C4-2B (cell line): Measurements from ENCODE around the gene CCSER2.

Experiments
- CTCF ChIP-seq: fragments of 450-650 bp; conservative IDR thresholded peaks from 2 replicates; pipeline ENCODE4 v1.5.1; 2017; ENCODE audit warnings: mild to moderate bottlenecking
- ZFX ChIP-seq: fragments of 450-650 bp; IDR thresholded peaks from 2 replicates; pipeline ENCODE4 v1.6.1; 2017

DNA sequence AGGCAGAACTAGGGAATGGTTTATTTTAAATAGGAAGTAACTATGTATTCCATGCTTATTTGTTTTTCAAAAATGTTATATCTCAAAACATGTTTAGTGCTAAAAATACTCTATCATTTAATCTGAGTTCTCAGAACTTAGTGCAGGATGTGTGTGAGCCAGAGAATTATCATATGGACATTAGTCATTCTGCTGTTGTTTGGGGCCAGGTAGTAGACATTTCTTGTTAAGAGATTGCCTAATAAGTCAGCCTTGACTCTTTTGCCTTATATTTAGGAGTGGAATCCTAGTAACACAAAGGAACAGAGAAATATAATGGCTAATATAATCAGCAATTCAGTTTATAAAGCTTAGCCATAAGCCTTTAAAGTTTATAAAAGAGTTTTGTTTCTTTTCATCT, 149.8 kb downstream of the CCSER2 start:
- TF ChIP-seq CTCF (no peak), ZFX (no peak)
